H1 (cell line): ENCODE measurements around the gene UBP1. TPM values are rescaled to one million over a fixed set of nuclear protein-coding genes. Genes with fewer than 3 reads are reported as not detected.

Source experiments
- CTCF ChIA-PET: fragments of 300-600 bp; sonication (Branson Sonifier 250); formaldehyde crosslinking; loops from one replicate; lab custom pipeline; 2021; ENCODE audit not compliant: partially characterized antibody; lab: Charles Lee
- POLR2A ChIA-PET: fragments of 300-600 bp; sonication (Branson Sonifier 250); formaldehyde crosslinking; loops from one replicate; lab custom pipeline; 2021; ENCODE audit warnings: inconsistent platforms; ENCODE audit not compliant: partially characterized antibody; lab: Charles Lee
- DNase-seq, 2 experiments: peaks; one replicate each; pipeline versions ENCODE4 v3.0.0 to v3.0.0-alpha.2; 2010 to 2022; ENCODE audit warnings: low spot score in 2 of 2, low read depth in 1 of 2, mixed read lengths in 1 of 2
- FAIRE-seq: peaks from 2 replicates; lab custom pipeline; 2011; peaks lifted over from hg19 to GRCh38; lab: Jason Lieb, UNC
- H2AFZ ChIP-seq: 2 replicates; pipeline ENCODE4 v1.8.1; 2012; ENCODE audit warnings: low read length, inconsistent platforms
- H2AK5ac ChIP-seq: 2 replicates; pipeline ENCODE4 v1.6.1; 2013; ENCODE audit warnings: low read depth, low read length
- H2BK120ac ChIP-seq: replicated peaks from 2 replicates; pipeline ENCODE3; 2013; ENCODE audit warnings: low read depth, low read length, inconsistent platforms
- H2BK12ac ChIP-seq: 2 replicates; pipeline ENCODE4 v1.6.1; 2013; ENCODE audit warnings: low read depth, low read length
- H2BK15ac ChIP-seq: 2 replicates; pipeline ENCODE4 v1.6.1; 2013; ENCODE audit warnings: low read length
- H2BK20ac ChIP-seq: 2 replicates; pipeline ENCODE4 v1.6.1; 2013; ENCODE audit warnings: low read length
- H2BK5ac ChIP-seq: 2 replicates; pipeline ENCODE4 v1.6.1; 2013; ENCODE audit warnings: low read depth, low read length
- H3K14ac ChIP-seq: 2 replicates; pipeline ENCODE4 v1.6.1; 2013; ENCODE audit warnings: inconsistent platforms; ENCODE audit not compliant: insufficient read length
- H3K18ac ChIP-seq: 2 replicates; pipeline ENCODE4 v1.6.1; 2013; ENCODE audit warnings: low read length; ENCODE audit errors: extremely low read depth
- H3K23ac ChIP-seq: 2 replicates; pipeline ENCODE4 v1.6.1; 2013; ENCODE audit warnings: inconsistent platforms; ENCODE audit not compliant: insufficient read length
- H3K23me2 ChIP-seq: 2 replicates; pipeline ENCODE4 v1.6.1; 2013; ENCODE audit warnings: low read depth, low read length
- H3K27ac ChIP-seq: 2 replicates; pipeline ENCODE4 v1.6.1; 2011; ENCODE audit warnings: low read depth, low read length, inconsistent platforms
- H3K27me3 ChIP-seq, 4 experiments: replicated peaks in 1 of 4; 1 replicate in 1 of 4; 2 replicates in 3 of 4; pipeline versions ENCODE4 v1.6.1 to v1.8.1; 2011 to 2013; ENCODE audit warnings: low read length in 3 of 4, mild to moderate bottlenecking in 3 of 4, inconsistent platforms in 2 of 4, mixed read lengths in 2 of 4, moderate library complexity in 1 of 4; ENCODE audit not compliant: control insufficient read depth in 3 of 4, insufficient read depth in 3 of 4; ENCODE audit errors: extremely low read depth in 1 of 4
- H3K36me3 ChIP-seq, 4 experiments: 2 replicates each; pipeline versions ENCODE4 v1.6.1 to v1.8.1; 2011 to 2013; ENCODE audit warnings: mild to moderate bottlenecking in 4 of 4, low read length in 3 of 4, moderate library complexity in 2 of 4, control low read depth in 1 of 4, inconsistent platforms in 1 of 4; ENCODE audit not compliant: insufficient read depth in 4 of 4, control insufficient read depth in 2 of 4
- H3K4ac ChIP-seq: replicated peaks from 2 replicates; pipeline ENCODE3; 2013; ENCODE audit warnings: low read length, low read depth, mixed read lengths, inconsistent platforms; ENCODE audit not compliant: insufficient read length
- H3K4me1 ChIP-seq, 4 experiments: replicated peaks in 1 of 4; 1 replicate in 1 of 4; 2 replicates in 3 of 4; pipeline versions ENCODE4 v1.6.1 to v1.8.1; 2011 to 2013; ENCODE audit warnings: low read length in 3 of 4, inconsistent platforms in 2 of 4, mixed read lengths in 1 of 4; ENCODE audit not compliant: insufficient read depth in 4 of 4, control insufficient read depth in 3 of 4
- H3K4me2 ChIP-seq, 2 experiments: 2 replicates each; pipeline versions ENCODE4 v1.6.1 to v1.8.1; 2011 to 2013; ENCODE audit warnings: low read depth in 2 of 2, low read length in 2 of 2, control low read depth in 1 of 2, inconsistent platforms in 1 of 2, mild to moderate bottlenecking in 1 of 2; ENCODE audit not compliant: insufficient read depth in 1 of 2
- H3K4me3 ChIP-seq, 4 experiments: fragments of 200-600, 300-600 bp in 1 of 4; sonication (generic), shearing (Covaris generic), sonication (Bioruptor Twin) in 1 of 4; 2 replicates each; pipeline versions ENCODE4 v1.5.1 to v1.8.1; 2011 to 2016; ENCODE audit warnings: low read length in 4 of 4, low read depth in 3 of 4, control low read depth in 2 of 4, inconsistent platforms in 2 of 4, mild to moderate bottlenecking in 2 of 4, mixed read lengths in 1 of 4, moderate library complexity in 1 of 4; ENCODE audit not compliant: insufficient read depth in 2 of 4; ENCODE audit errors: extremely low read depth in 1 of 4
- H3K56ac ChIP-seq: replicated peaks from 2 replicates; pipeline ENCODE3; 2013; ENCODE audit warnings: low read depth, mild to moderate bottlenecking, mixed read lengths, low read length, inconsistent platforms; ENCODE audit not compliant: insufficient read length
- H3K79me1 ChIP-seq: 2 replicates; pipeline ENCODE4 v1.6.1; 2013; ENCODE audit warnings: low read depth, low read length, control low read depth
- H3K79me2 ChIP-seq, 2 experiments: 2 replicates each; pipeline versions ENCODE4 v1.6.1 to v1.8.1; 2012 to 2013; ENCODE audit warnings: low read length in 2 of 2, mild to moderate bottlenecking in 2 of 2, inconsistent platforms in 1 of 2; ENCODE audit not compliant: insufficient read depth in 2 of 2, control insufficient read depth in 1 of 2
- H3K9ac ChIP-seq, 4 experiments: replicated peaks in 1 of 4; 1 replicate in 1 of 4; 2 replicates in 3 of 4; pipeline versions ENCODE4 v1.6.1 to v1.8.1; 2011 to 2013; ENCODE audit warnings: low read depth in 3 of 4, low read length in 3 of 4, control low read depth in 2 of 4, mild to moderate bottlenecking in 2 of 4, moderate library complexity in 2 of 4, inconsistent platforms in 1 of 4; ENCODE audit errors: extremely low read depth in 1 of 4
- H3K9me3 ChIP-seq, 2 experiments: 2 replicates each; pipeline versions ENCODE4 v1.6.1 to v1.8.1; 2012 to 2013; ENCODE audit warnings: mild to moderate bottlenecking in 2 of 2, moderate library complexity in 2 of 2, control low read depth in 1 of 2, inconsistent platforms in 1 of 2, low read depth in 1 of 2, low read length in 1 of 2, mixed read lengths in 1 of 2; ENCODE audit not compliant: insufficient read depth in 2 of 2
- H4K20me1 ChIP-seq, 2 experiments: replicated peaks in 1 of 2; 2 replicates each; pipeline versions ENCODE3 to v1.8.1; 2011 to 2013; ENCODE audit warnings: inconsistent platforms in 2 of 2, low read length in 2 of 2, mild to moderate bottlenecking in 1 of 2; ENCODE audit not compliant: insufficient read depth in 2 of 2, control insufficient read depth in 1 of 2
- H4K5ac ChIP-seq: 2 replicates; pipeline ENCODE4 v1.6.1; 2013; ENCODE audit warnings: low read length, low read depth, mixed read lengths, inconsistent platforms; ENCODE audit not compliant: insufficient read length
- H4K8ac ChIP-seq: 2 replicates; pipeline ENCODE4 v1.8.0; 2013; ENCODE audit warnings: mild to moderate bottlenecking, moderate library complexity, low read length, inconsistent platforms; ENCODE audit not compliant: insufficient read depth; ENCODE audit errors: extremely low read depth
- H4K91ac ChIP-seq: replicated peaks from 2 replicates; pipeline ENCODE3; 2013; ENCODE audit warnings: low read length, mixed read lengths, inconsistent platforms; ENCODE audit not compliant: insufficient read length
- CTBP2 ChIP-seq: IDR thresholded peaks from 2 replicates; pipeline ENCODE4 v1.7.0; 2011; ENCODE audit warnings: borderline replicate concordance, mild to moderate bottlenecking, moderate library complexity, mixed read lengths, low read length; ENCODE audit not compliant: insufficient read depth, insufficient read length
- KDM5A ChIP-seq: fragments of 200-600 bp; IDR thresholded peaks from 2 replicates; pipeline ENCODE4 v1.7.1; 2012; ENCODE audit warnings: mild to moderate bottlenecking, low read length, inconsistent platforms, mixed read lengths
- SRF ChIP-seq: IDR thresholded peaks from 2 replicates; pipeline ENCODE4 v1.6.1; 2011; ENCODE audit warnings: mild to moderate bottlenecking, low read depth, low read length, moderate library complexity
- SUZ12 ChIP-seq: fragments of 200-600 bp; sonication (generic); IDR thresholded peaks from 2 replicates; pipeline ENCODE4 v1.6.1; 2012; ENCODE audit warnings: mild to moderate bottlenecking, inconsistent platforms, low read length, moderate library complexity, mixed read lengths
- WGBS, 2 experiments: shearing (Covaris generic) in 1 of 2; methylation state at CpG; one replicate each; pipeline versions ENCODE4 v1.1.6 to v1.1.7; 2013 to 2015; ENCODE audit warnings: low lambda C conversion rate in 2 of 2, mixed read lengths in 2 of 2, inconsistent platforms in 1 of 2, low coverage in 1 of 2, missing lambda C conversion rate in 1 of 2; ENCODE audit not compliant: insufficient replicate concordance in 2 of 2, insufficient coverage in 1 of 2, insufficient read length in 1 of 2; ENCODE audit errors: extremely low coverage in 1 of 2, missing lambda C conversion rate in 1 of 2; 5-methylcytosine and 5-hydroxymethylcytosine counted together
- polyA plus RNA-seq, 7 experiments: library from polyadenylated mRNA; depleted of rRNA in 3 of 7; stranded (reverse) in 5 of 7; unstranded in 2 of 7; fragments of >200 nt in 5 of 7; fragments of 200-250 nt in 2 of 7; gene quantifications; 1 replicate in 5 of 7; 2 replicates in 1 of 7; 4 replicates in 1 of 7; pipeline versions ENCODE4 v1.2.1 to v1.2.3, GENCODE V29; 2011 to 2013; ENCODE audit warnings: missing spikeins in 2 of 7, mixed read lengths in 2 of 7
- total RNA-seq: library from RNA; stranded (reverse); fragmentation: NEBNext Ultra II Directional; extraction: Animal tissue kit (Norgen Biotek cat#: 25700); gene quantifications from 2 replicates; pipeline ENCODE4 v1.2.1, GENCODE V29; 2021

Gene UBP1
- total and polyA plus RNA-seq, 2 of the 8 experiments (the other 6 are each of a cell fraction or from before 2014, with no cell fraction given): 47.3 to 71.9 TPM

- CTCF ChIA-PET: interaction anchor here (0.6 to 3.5 kb wide), 3 partner anchors 14 to 396 kb away, joined by 3 to 19 read pairs (median 3); no protein-coding TSS in a partner anchor
Measured at GRCh38 chr3:33391255-33391995, 48.8 kb downstream of the UBP1 start.

More at GRCh38 chr3:33391255-33391995, 48.8 kb downstream of the UBP1 start:
- H2AFZ ChIP-seq: no peak overlapping the region
- no peaks in the 10 kb centered on the region for H3K23me2 ChIP-seq
- no peak overlapping the region for H3K23ac ChIP-seq
- H3K4ac ChIP-seq: no peak overlapping the region
- 0 out of 2 replicates have a peak, but pooled peaks cover 2% of the 10 kb centered on the region for H3K79me1 ChIP-seq
- H3K4me3 ChIP-seq: no peak overlapping the region
- no peak overlapping the region for H3K18ac ChIP-seq
- H2BK20ac ChIP-seq: no peak overlapping the region
- no peaks in the 10 kb centered on the region for H3K9me3 ChIP-seq
- H4K5ac ChIP-seq: no peak overlapping the region
- H3K27ac ChIP-seq: no peak overlapping the region
- FAIRE-seq: no peak
- no peak for DNase-seq
- POLR2A ChIA-PET: interaction anchor here (1.0 kb wide), 2 partner anchors 10 to 47 kb away, joined by 3 to 4 read pairs; no protein-coding TSS in a partner anchor
- H2BK5ac ChIP-seq: no peak overlapping the region
- no peaks in the 10 kb centered on the region for H3K27me3 ChIP-seq
- H3K36me3 ChIP-seq: peaks cover 18 to 85% (median 44%) of the 10 kb centered on the region in 4 experiments
- H3K4me2 ChIP-seq: no peak overlapping the region
- no peak overlapping the region for H3K14ac ChIP-seq
- peaks cover 2 to 3% of the 10 kb centered on the region in 2 experiments for H4K20me1 ChIP-seq
- H2BK120ac ChIP-seq: no peak overlapping the region
- H3K9ac ChIP-seq: no peak overlapping the region
- no peak overlapping the region for H2BK15ac ChIP-seq
- no peak overlapping the region for H3K56ac ChIP-seq
- 91% methylated on average over 8 of the region's 8 CpGs; no CpG with 5 or more reads in 1 of the 2 experiments for WGBS, 2 experiments
- no peak overlapping the region for H2BK12ac ChIP-seq
- no peak for TF ChIP-seq KDM5A
- TF ChIP-seq SRF: no peak
- no peak for TF ChIP-seq CTBP2
- TF ChIP-seq SUZ12: no peak
- H4K8ac ChIP-seq: no peak overlapping the region
- no peak overlapping the region for H4K91ac ChIP-seq
- no peak overlapping the region for H2AK5ac ChIP-seq
- H3K79me2 ChIP-seq: no peaks in the 10 kb centered on the region
- H3K4me1 ChIP-seq: no peaks in the 10 kb centered on the region
